ENCODE data around the gene OR10K2.
"Not testable (repeated sequence)": the region's sequence is repeated elsewhere in the genome, so short reads cannot be mapped to it uniquely, and the experiment has no call there.

OR10K2 gene

GRCh38 chr1:158426137-158426536, at the start of gene OR10K2:
OR10K2 (minus strand) TSS chr1:158426237; CDS start chr1:158420866, 5,371 bp downstream.
- DNase-seq = no peak

GRCh38 chr1:158471920-158472319, 45.9 kb upstream of the OR10K2 start, which contains the start of gene OR10R2:
OR10R2 (plus strand) TSS chr1:158472220; CDS start chr1:158472326, 106 bp downstream.
- no peak for DNase-seq

- DNase-seq = no peak
Observed at GRCh38 chr1:158461534-158461933, 35.5 kb upstream of the OR10K2 start, which contains the start of gene OR10K1. OR10K1 (plus strand) TSS chr1:158461834; CDS start chr1:158465562, 3,728 bp downstream.

GRCh38 chr1:158458263-158458662, 32.2 kb upstream of the OR10K2 start:
- DNase-seq = no peak

- DNase-seq = no peak
Observed at GRCh38 chr1:158457246-158457645, 31.2 kb upstream of the OR10K2 start.

GRCh38 chr1:158454537-158454936, 28.5 kb upstream of the OR10K2 start:
- no peak for DNase-seq

- no peak for DNase-seq
Observed at GRCh38 chr1:158445376-158445775, 19.3 kb upstream of the OR10K2 start.

GRCh38 chr1:158434741-158435140, 8.7 kb upstream of the OR10K2 start:
- DNase-seq = no peak

GRCh38 chr1:158430163-158430562, 4.1 kb upstream of the OR10K2 start:
- not testable (repeated sequence) for DNase-seq

GRCh38 chr1:158425027-158425426, 1.0 kb downstream of the OR10K2 start:
- no peak for DNase-seq

GRCh38 chr1:158422212-158422611, 3.8 kb downstream of the OR10K2 start:
- DNase-seq = no peak

GRCh38 chr1:158417586-158417985, 8.5 kb downstream of the OR10K2 start:
- no peak for DNase-seq

- no peak for DNase-seq
Observed at GRCh38 chr1:158414651-158415345, 11.2 kb downstream of the OR10K2 start.

- DNase-seq = no peak
Observed at GRCh38 chr1:158407092-158407491, 18.9 kb downstream of the OR10K2 start.

GRCh38 chr1:158400871-158401270, 25.2 kb downstream of the OR10K2 start:
- DNase-seq = no peak

GRCh38 chr1:158398818-158399514, 27.1 kb downstream of the OR10K2 start, which contains the start of gene OR10T2:
OR10T2 (minus strand) TSS chr1:158399466; CDS start chr1:158399466, 0 bp downstream.
- no peak for DNase-seq

- DNase-seq = no peak
Observed at GRCh38 chr1:158396646-158397045, 29.4 kb downstream of the OR10K2 start.

- no peak for DNase-seq
Observed at GRCh38 chr1:158393476-158393875, 32.6 kb downstream of the OR10K2 start.

GRCh38 chr1:158391099-158391498, 34.9 kb downstream of the OR10K2 start:
- DNase-seq = no peak

- DNase-seq = no peak
Observed at GRCh38 chr1:158390331-158390730, 35.7 kb downstream of the OR10K2 start.

GRCh38 chr1:158374860-158375259, 51.2 kb downstream of the OR10K2 start:
- DNase-seq = no peak

GRCh38 chr1:158374101-158374500, 51.9 kb downstream of the OR10K2 start:
- DNase-seq = not testable (repeated sequence)

Measured in amygdala (tissue), 56 donors.